Limb (tissue), 2 donors: ENCODE measurements around the gene SKP2.
"Not testable (repeated sequence)": the region's sequence is repeated elsewhere in the genome, so short reads cannot be mapped to it uniquely, and the experiment has no call there.

Experiments used
- DNase-seq, 2 donors: peaks; one replicate each; pipeline ENCODE4 v3.0.0-alpha.2; 2016; ENCODE audit errors: extremely low spot score in 2 of 2

Gene SKP2

GRCh38 chr5:36151434-36152323 is at the start of gene SKP2, which contains the start of gene LMBRD2:
Gene SKP2 (plus strand): TSS chr5:36152111. CDS start chr5:36152263, 152 bp downstream.
Gene LMBRD2 (minus strand): TSS chr5:36151887. CDS start chr5:36143349, 8,538 bp downstream.
- DNase-seq = peak; percentile 97 to 99

DNA sequence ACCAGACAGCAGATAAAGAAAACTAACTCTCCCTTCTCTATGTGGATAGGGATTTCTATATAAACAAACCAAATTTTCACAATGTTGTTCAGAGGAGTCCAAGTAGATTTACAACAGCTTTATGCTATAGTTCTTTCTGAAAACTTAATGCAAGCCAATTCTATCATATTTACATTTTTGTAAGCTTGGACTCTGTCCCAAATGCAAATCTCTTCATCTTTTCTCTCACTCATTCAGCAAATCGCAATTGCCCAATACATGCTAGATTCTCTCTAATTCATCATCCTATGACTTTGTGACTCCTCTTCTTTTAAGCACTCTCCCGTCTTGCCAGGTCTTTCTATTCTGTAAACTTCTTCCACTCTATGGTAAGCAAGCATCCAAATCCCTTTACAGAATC is 46.1 kb upstream of the SKP2 start:
- no peak for DNase-seq

DNA sequence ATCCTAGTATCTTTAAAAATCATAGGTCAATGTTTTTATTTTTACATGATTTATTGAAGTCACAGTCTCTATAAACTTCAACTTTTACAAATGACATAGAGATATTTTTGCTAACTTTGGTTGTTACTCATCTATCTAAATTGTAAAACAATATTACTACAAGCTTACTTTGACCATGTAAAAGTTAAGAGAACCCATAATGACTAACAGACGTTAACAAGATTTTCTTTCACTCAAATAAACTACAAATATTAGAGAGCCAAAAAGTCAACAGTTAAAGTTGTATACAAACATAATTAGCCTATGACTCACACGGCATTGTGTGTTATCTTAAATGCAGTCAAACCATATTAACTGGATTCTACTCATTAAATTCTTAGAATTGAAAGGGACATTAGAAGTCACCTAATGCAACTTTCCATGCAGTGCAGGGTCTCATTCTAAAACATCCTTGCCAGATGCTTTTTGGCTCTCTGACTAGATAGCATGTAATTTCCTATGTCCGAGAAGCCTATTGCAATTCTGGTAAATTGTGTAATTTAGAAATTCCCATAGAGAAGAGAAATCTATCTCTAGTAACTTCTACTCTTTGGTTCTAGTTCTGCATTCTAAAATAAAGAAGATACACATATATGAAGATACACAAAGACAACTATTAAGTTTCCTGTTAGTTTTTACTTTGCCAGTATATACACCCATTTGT is 43.0 kb upstream of the SKP2 start:
- DNase-seq = no peak

- no peak for DNase-seq
These were observed 40.7 kb upstream of the SKP2 start for GRCh38 chr5:36111238-36111637.

- DNase-seq = no peak
These were observed 26.0 kb upstream of the SKP2 start for GRCh38 chr5:36125868-36126267.

GRCh38 chr5:36128795-36129194 is 23.1 kb upstream of the SKP2 start:
- DNase-seq = no peak

- not testable (repeated sequence) for DNase-seq
These were observed 22.2 kb upstream of the SKP2 start for GRCh38 chr5:36129666-36130065.

DNA sequence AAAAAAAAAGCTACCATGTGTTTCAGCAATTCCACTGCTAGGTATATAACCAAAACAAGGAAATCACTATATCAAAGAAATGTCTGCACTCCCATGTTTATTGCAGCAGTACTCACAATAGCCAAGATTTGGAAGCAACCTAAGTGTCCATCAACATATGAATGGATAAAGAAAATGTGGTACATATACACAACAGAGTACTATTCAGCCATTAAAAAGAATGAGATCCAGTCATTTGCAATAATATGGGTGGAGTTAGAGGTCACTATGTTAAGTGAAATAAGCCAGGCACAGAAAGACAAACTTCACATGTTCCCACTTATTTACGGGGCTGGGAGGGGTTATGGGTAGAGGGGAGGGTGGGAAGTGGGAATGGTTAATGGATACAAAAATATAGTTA is 18.9 kb upstream of the SKP2 start:
- not testable (repeated sequence) for DNase-seq

DNA sequence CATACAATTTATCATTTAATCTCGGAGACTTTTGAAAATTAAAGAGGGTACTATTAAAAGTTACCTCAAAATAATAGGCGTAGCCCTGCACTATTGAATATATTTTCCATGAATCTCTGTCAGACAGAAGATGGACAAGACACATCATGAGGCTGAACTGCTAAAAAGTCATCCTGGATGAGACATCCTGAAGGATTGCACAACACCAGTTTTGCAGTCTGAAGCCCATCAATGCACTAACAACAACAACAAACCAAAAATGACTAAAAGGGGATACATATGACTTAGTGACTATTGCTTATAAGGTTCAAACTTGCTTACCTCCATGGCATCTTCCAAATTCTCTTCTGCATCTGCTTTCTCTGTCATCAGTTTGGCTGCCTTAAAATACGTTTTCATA is 15.9 kb upstream of the SKP2 start:
- DNase-seq = no peak

DNA sequence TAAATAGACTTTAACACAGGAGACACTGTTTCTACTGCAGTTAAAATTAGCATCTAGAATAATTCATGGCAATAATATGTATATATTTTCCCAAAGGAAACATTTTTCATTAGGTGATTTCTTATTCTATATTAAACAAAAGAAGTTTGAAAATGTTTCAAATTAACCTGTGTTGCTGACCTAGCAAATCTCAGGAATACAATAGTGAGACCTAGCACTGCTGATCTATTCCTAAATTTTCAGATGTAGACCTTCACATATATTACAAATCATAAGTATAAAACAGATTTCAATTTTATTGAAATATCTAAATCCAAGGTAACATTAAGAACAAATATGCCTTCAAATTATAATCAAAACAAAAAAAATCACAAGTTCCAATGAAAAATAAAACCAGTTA is 15.3 kb upstream of the SKP2 start:
- no peak for DNase-seq

GRCh38 chr5:36138900-36139683 is 12.8 kb upstream of the SKP2 start:
- no peak for DNase-seq

DNA sequence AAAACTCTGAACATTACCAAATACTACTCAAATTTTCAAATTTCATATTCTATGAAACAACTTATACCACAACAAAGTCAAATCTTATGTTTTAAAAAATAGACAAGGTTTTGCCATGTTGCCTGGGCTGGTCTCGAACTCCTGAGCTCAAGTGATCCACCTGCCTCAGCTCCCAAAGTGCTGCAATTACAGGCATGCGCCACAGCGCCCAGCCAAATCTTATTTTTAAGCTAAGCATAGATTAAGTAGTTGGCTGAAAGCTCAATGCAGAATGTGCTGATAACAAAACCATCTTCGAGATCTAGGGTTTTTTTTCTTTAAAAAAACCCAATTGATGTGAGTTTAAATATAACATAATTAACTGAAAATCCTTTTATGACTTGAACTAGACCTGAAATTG is 6.6 kb upstream of the SKP2 start:
- DNase-seq = no peak

DNA sequence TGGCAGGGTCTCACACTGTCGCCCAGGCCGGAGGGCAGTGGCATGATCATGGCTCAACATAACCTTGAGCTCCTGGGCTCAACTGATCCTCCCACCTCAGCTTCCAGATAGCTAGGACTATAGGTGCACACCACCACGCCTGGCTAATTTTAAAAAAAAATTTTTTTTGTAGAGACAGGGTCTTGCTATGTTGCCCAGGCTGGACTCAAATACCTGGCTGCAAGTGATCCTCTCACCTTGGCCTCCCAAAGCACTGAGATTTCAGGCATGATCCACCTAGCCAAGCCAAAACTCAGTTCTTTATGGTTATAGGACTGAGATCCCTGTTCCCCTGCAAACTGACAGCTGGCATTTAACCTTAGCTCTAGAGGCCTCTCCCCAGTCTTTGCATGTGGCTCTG is 5.5 kb upstream of the SKP2 start:
- DNase-seq = no peak

- no peak for DNase-seq
These were observed 4.2 kb upstream of the SKP2 start for GRCh38 chr5:36147681-36148080.

- peak; percentile 3 to 63 for DNase-seq
These were observed 1.1 kb upstream of the SKP2 start for GRCh38 chr5:36150676-36151433.

DNA sequence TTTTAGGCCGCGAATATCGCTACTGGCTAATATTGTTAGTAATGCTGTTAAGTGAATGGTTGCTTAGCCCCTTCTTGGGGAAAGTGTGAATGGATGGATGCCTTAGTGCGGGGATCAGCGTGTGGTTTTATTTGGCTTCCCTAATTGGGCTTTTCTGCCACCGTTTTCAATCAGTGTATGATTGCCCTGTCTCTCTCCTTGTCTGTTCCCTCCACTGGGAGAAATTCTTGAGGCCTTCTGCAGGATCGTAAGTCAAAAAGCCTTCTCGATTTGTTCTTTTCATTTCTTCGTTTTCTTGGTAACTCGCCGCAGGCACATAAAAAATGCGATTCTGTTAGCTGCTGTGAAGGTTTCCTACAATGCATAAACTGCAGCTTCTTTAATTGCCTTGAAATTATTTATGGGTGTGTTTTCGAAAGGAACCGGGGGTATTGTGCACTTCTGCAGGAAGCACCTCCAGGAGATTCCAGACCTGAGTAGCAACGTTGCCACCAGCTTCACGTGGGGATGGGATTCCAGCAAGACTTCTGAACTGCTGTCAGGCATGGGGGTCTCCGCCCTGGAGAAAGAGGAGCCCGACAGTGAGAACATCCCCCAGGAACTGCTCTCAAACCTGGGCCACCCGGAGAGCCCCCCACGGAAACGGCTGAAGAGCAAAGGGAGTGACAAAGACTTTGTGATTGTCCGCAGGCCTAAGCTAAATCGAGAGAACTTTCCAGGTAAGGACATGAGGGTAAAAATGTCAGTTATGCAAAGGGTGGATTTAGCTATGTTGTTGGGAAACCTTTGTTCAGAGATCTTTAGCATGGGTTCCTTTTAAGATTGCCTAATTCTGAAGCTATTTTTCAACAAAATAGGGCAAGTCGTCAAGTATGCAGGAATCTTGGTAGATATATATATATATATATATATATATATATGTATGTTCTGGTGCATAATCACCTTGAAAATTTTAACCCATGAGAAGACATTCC is 700 bp downstream of the SKP2 start:
- peak in 1 of 2 donors; percentile 7 for DNase-seq

DNA sequence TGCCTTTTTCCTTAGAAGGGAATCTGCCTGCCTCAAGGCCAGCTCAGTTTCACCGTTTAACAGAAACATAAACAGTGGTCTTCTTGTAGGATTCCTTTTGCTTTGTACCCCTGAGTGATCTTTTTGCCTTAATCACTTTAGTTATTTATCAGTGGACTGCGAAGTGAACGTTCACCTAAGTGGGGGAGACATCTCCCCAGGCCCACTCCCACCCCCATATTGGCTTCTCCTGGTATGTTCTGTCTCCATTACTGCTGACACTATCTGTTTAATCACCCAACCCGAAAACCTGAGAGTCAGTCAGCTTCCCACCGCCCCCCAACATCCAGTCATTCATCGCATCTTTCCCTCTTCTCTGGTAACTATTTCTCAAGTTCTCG is 1.4 kb downstream of the SKP2 start:
- DNase-seq = no peak

GRCh38 chr5:36153726-36154125 is 1.8 kb downstream of the SKP2 start:
- no peak for DNase-seq

DNA sequence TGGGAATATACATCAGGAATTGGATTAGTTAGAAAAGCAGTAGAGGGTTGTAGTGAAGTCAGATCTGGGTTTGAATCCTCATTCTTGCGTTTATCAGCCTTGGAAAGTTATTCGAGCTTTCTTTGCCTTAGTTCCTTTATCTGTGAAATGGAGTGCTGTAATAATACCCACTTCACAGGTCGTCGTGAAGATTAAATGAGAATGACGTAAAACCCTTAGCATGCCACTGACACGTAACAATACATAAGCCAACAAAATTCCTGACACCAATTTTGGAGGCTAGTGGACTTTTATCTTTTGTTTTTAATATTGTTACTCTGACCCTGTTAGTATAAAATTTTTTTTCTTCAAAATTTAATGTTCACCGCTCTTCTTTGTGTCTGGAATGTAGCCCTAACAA is 3.4 kb downstream of the SKP2 start:
- DNase-seq = no peak

DNA sequence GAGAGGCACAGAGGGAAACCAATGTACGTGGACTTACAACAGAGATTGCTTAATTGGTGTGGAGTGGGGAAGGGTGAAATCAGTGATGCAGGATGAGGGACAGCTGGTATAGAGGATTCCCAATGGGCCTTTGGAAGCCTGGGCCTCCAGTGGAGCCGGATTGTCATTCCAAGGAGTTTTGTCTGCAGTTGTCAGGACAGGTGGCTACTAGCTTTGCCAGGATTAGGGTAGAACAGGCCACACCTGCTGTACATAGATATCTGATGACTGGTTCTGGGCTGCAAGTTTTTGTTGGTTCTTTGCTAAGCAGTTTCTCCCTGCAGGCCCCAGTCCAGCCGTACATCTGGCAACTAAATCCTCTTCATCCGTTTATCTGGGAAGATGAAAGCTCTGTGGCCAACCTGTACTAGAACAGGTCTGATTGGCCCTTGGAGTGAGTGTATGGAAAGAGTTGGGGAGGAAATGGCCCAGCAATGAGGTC is 4.2 kb downstream of the SKP2 start:
- peak; percentile 54 to 60 for DNase-seq
